SH-SY5Y (cell line): ENCODE measurements around the gene ITCH.

Experiments
- GATA2 ChIP-seq: IDR thresholded peaks from 2 replicates; pipeline ENCODE4 v1.6.1; 2011; ENCODE audit warnings: mild to moderate bottlenecking, low read depth, low read length
- GATA3 ChIP-seq: IDR thresholded peaks from 2 replicates; pipeline ENCODE4 v1.6.1; 2011; ENCODE audit warnings: low read depth, mild to moderate bottlenecking, low read length, moderate library complexity

DNA sequence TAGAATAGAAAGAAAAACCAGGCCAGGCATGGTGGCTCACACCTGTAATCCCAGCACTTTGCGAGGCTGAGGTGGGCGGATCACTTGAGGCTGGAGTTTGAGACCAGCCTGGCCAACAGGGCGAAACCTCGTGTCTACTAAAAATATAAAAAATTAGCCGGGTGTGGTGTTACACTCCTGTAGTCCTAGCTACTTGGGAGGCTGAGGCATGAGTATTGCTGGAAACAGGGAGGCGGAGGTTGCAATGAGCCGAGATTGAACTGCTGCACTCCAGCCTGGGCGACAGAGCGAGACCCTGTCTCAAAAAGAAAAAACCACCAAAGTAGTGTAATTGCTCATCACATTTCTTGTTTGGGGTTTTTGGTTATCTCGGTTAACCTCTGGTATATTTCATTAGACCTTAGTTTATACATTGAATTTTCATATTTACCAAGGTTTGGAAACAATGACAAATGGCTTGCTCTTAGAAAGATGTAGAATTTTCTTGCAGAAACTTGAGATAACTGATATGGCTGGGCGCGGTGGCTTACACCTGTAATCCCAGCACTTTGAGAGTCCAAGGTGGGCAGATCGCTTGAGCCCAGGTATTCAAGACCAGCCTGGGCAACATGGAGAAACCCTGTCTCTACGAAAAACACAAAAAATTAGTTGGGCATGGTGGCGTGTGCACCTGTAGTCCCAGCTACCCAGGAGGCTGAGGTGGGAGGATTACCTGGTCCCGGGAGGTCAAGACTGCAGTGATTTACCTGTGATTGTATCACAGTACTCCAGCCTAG lies 14.2 kb downstream of the ITCH start:
- no peak for TF ChIP-seq GATA2
- no peak for TF ChIP-seq GATA3
